ENCODE data around the gene LRRC51.

LRRC51 gene

GRCh38 chr11:72080326-72081183 lies at the start of gene LRRC51, which contains the start of gene NUMA1:
Gene LRRC51 (plus strand): TSS chr11:72080850. CDS start chr11:72089084, 8,234 bp downstream.
Gene NUMA1 (minus strand): TSS chr11:72080542. CDS start chr11:72035943, 44,599 bp downstream.
- peak; percentile 98 for DNase-seq (ENCODE audit: low read depth)

DNA sequence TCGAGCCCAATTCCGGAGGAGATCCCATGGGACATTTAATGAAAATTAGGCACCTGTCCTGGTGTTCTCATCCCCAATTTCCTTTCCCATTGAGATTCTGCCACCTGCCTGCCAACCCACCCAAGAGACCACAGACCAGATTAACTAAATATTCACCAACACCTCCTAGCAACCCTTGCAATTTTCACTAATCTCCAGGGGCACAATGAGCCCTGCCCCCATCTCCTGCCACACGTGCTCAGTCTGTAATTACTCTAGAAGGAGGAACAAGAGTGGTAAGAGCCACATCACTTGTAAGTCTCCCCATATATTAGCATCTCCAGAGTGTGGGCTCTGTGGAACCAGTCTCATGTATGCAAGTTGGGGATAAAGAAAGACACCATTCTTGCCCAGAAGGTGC lies 44.0 kb upstream of the LRRC51 start:
- no peak for DNase-seq (ENCODE audit: low read depth)

GRCh38 chr11:72037554-72038311 lies 42.9 kb upstream of the LRRC51 start:
- no peak for DNase-seq (ENCODE audit: low read depth)

GRCh38 chr11:72038491-72038890 lies 42.2 kb upstream of the LRRC51 start:
- no peak for DNase-seq (ENCODE audit: low read depth)

DNA sequence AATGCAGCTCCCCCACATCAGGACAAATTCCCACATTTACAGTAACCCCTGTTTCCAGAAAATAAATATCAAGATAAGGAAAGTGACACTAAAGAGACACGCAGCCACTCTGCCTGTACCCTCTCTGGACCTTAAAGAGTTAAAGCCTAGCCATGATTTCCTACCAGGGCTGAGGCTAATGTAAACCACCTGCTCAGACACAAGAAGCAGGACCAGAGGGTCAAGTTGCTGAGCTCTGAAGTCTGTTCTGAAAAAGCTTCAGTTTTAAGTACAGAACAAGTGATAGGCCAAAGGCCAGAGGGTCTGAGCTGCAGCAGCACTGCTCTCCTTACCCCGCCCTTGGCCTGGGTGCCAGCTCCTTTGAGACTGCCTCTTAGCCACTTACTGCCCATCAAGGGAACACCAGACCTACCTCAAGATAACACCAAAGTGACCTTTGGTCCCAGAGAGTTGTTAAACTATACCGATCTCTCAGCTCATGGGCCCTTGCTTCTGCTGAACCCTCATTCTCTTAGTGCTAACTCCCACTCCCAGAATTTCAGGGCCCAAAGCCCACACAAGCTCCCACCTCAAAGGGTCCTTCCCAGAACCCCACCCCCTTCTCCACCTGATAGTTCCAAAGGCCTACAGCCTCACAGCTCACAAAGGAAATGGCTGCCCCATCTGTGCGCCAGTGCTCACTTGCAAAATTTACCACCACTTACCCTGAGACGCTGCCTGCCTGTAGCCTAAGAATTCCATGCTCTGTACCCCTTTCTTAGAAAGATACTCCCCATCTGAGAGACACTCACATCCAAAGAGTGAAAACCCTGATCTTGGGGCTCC lies 41.4 kb upstream of the LRRC51 start:
- DNase-seq (ENCODE audit: low read depth): no peak

DNA sequence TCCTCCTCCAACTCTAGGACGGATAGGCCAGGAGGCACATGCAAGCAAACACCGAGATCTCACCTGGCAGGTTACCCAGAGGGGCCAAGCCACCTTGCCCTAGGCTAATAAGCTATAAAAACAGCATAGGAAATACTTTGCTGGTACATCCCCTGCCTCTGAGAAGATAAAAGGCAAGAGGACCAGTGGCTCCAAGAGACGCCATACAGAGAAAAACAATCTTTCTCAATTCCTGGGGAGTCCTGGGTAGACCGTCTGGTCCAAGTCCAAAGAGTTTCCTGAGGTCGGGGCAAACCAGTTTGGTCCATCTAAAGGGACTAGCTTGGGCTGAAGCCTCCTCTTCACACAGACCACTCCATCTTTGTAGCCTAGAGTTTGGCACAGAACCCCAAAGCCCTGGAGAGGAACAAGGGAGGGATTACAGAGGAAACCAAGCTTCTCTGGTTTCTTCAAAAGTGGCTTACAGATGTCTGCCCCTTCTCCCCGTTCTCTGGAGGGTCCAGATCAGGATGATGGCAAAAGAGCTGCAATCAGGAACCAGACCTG lies 40.7 kb upstream of the LRRC51 start:
- DNase-seq (ENCODE audit: low read depth): no peak

DNA sequence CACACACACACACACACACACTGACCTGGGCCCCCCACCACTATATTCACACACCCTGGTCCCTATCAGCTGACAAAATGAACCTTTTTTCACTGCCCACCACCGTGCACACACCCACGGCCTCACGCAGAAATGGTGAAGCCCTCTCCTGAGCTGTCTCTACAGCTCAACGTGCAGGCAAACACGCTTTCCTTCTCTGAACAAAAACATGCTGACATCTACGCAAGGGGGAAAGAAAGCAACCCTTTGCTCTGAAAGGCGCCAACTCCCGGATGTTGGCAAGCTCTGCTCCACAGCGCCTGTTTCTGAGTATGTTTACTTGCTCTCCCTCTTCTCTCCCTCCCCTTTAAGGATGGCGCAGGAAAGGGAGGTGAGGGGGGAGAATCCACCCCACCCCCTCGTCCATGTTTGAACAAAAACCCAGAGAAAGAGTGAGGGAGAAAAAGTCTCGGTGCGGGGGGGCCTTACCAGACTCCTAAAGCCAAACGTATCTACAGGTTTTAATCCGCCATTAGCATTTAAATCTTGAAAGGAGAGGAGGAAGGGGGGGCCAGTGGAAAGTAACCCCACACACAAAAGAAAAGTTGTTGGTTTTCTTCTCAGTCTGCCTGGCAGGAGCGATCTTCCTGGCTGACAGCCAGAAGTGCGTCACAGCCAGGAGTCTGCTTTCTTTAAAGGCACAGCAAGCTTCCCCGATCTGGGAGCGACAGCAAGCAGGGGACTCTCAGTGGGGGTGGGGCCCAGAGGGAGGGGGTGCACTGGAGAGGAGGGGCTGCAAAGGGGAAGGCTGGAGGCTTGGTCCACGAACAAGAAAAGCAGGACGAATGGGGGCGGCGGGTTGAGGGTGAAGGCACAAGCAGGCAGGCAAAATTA lies 39.9 kb upstream of the LRRC51 start:
- DNase-seq (ENCODE audit: low read depth): peak; percentile 64

DNA sequence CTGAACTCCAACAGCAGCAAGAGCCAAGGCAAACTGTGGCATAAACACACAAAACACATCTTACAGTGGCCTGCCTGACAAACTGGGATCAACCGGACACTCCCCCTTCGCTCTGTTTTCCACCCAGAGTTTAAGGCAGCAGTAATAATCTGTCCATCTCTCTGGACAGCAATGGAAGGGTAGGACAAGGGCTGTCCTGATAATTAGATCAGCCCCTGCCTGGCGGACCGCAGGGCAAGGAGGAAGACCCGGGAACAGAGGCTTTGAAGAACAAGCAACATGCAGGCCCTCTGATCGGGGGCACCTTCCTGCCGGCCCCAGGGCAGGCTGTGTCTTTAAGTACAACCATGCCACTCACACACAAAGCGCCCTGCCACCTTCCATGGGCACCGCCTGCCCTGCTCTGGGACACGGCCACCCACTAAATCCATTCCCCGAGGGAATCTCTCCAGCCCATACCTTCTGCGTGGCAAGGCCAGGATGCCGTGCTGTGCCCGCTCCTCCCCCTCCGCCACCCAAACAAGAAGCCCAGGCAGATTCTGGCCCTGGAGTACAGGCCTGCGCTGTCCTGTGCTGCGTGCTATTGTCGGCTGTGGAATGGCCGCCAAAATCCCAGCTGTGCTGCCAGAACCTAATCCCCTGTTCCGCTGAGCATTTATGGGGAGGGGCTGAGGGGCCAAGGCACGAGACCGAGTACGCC lies 39.1 kb upstream of the LRRC51 start:
- peak; percentile 17 for DNase-seq (ENCODE audit: low read depth)

DNA sequence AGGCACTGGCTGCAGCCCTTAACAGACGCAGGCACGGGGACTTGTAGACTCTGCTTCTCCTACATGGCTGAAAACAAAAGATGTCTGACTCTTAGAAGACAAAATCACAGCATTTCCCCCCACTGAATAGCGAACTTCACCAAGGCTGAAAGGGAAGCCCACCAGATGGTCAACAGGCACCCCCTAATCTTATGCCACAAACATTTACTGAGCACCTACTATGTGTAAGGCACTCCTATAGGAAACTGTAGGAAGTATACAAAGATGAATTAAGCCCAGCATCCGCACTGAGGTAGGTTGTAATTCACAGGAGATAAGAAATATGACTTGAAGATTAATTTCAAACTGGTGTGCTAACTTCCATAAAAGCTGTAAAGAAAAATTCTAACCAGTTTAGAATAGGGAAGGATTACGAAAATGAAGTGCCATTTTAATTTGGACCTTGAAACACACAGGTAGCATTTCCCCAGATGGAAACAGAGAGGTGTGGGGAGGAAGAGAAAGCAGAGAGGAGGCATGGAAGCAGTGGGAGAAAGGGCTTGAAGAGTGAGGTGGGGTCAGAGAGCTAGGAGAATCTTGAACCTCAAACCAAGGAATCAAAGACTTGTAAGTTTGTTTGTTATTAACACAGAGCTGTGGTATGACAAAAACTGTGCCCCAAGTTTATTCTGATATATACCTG lies 38.4 kb upstream of the LRRC51 start:
- DNase-seq (ENCODE audit: low read depth): no peak

DNA sequence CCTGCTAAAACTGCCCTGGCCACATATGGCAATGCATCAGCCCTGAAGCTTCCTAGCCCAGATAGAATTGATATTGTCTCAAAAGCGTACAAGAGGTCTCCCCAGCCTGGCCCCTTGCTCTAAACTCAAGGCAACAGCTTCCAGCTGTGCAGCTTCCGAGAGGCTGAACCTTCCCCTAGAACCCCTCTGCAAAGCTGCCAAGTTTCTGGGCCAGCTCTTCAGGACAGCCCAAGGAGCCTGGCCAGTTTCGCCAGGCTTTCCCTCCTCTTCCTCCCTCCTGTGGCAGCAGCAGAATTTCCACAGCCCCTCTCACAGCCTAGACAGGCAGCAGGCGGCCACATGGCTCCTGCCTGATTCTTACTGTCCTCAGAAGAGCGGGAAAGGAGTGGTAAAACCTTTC lies 34.8 kb upstream of the LRRC51 start:
- DNase-seq (ENCODE audit: low read depth): no peak

DNA sequence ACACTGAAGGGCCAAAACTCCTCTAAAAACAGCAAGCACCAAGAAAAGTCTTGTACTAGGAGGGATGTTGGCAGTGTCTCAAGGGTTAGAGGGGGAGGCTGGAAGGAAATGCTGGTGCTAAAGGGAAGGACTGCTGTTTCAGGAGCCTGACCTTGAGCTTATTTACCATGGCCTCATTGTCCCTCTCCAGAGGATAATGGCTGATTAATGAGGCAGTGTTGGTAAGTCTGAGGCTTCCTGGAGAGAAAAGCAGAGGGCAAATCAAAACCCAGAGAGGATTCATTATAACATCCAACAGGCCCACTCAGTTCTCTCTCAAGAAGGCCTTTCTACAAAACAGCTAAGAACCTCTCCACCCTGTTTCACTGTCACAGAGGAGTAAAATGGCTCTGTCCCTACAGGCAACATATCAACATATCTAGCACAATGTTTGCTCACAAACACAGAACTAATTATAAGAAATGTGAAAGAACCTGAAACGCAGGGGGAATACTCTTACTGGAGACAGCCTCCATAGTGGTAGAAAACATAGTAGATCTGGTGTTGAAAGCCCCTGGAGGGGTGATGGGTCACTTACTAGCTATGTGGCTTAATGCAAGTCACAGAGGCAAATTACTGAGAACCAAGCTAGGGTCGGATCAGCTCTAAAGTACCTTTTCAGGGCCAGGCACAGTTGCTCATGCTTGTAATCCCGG lies 31.7 kb upstream of the LRRC51 start:
- DNase-seq (ENCODE audit: low read depth): no peak

DNA sequence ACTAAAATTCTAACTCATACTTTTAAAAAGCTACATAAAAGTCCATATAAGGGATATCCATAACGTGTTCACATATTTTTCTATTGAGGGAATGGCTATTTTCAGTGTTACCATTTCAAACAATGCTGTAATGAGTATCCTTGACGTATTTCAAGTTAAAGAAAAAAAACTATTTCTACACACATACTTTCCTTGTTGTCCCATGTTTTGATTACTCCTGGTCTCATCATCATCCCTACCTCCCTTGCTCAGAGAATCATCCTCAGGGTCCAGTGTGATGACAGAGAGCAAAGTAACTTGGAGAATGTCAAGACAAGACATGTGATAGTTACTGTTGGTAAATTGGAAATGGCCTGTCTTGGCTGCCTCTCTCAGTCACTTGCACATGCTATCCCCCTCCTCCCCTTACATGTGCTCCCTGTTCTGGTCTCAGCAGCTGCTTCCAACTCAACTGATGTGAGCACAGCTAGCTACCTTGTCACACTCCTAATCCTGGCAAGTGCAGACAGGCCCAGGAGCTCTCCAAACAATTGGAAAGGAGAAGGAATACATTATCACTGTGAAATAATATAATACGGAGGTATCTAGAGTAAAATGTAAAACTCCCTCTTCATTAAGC lies 22.1 kb upstream of the LRRC51 start:
- no peak for DNase-seq (ENCODE audit: low read depth)

DNA sequence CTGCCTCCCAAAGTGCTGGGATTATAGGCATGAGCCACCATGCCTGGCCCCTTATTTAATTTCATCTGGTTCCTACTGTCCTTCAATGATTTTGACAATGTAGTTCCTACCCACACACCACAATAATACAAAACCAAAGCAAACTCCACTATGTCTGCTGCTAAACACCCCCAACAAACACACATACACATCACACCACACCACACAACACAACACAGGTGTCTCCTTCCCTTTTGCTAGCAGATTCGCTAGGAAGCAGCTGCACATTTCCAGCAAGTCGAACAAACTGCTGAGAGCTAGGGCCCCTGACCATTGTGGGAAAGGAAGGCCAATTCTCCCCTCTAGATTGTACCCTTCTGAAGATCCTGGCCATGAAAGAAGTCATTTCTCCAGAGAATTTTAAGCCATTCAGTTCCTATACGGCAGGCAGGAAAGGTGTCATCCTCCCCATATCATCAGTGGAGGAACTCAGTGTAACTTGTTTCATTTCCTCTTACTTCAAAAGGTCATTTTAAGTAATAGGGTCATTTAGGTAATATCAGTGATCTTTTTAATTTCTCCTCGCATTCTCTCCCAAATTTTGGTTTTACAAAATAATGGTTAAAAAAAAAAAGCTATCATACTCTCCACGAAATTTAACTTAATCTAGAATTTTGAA lies 18.8 kb upstream of the LRRC51 start:
- DNase-seq (ENCODE audit: low read depth): no peak

DNA sequence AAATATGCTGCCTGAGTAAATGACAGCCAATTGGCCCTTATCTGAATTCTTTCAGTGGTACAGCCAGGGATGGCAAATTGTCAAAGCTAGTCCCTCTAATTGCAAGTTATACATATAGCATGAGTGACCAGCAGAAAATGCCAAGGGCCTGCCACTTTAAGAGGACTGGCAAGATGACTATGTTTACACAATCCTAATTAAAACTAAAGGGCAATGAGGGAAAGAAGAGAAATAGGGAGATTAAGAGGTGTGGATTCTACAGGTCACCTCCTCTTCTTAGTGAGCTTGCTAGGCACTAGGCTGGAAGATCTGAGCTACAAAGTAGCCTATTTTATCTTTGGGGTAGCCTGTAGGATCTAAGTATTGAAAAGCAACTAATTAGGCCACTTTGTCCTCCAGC lies 13.8 kb upstream of the LRRC51 start:
- no peak for DNase-seq (ENCODE audit: low read depth)

DNA sequence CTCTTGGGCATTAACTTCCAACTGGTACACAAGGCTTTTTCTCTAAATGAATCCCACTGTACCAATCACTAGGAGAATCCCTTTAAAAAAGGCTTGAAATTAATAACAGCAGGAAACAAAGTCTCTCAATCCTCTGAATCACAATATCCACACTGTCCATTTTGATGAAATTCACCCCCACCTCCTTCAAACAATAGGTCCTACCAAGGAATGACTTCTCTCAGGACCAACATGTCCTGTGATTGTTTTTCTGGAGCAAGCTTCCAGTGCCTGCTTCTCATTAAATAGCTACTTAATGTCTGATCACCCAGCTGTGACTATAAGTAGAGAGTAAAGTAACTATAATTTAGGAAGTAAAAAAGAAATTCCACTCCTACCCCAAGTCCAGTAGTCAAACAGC lies 13.4 kb upstream of the LRRC51 start:
- no peak for DNase-seq (ENCODE audit: low read depth)

GRCh38 chr11:72067676-72068075 lies 13.0 kb upstream of the LRRC51 start:
- DNase-seq (ENCODE audit: low read depth): no peak

- no peak for DNase-seq (ENCODE audit: low read depth)
Measured at GRCh38 chr11:72069200-72069599, 11.4 kb upstream of the LRRC51 start.

DNA sequence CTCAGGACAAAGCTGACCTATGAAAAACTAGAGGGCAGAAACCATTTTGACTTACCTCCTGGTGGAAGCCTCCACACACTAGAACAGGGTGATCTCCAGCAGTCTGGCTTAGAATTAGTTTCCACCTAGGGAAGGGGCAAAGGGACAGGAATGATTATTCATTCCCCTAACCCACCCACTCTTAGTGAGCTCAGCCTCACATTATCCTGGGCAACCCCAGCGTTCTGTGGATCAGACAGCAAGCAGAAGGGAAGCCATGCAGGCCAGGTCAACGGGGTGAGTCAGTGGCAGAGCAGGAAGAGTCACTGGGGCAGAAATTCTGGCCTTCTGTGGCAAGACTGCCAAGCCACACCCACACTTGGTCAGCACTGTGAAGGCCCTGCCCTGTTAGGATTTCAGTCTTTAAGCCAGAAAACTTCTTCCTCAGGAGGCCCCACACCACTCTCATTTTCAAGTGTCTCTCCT lies 10.8 kb upstream of the LRRC51 start:
- no peak for DNase-seq (ENCODE audit: low read depth)

Data from stimulated activated CD8-positive, alpha-beta memory T cell treated with anti-CD3 and anti-CD28 coated beads, Interleukin-12 subunit alpha, Interleukin-12 subunit beta, amount 100 ng/mL, for 1 hour (primary cell).